Panc1 (cell line): ENCODE measurements around the gene CX3CL1.

Source experiments
- CTCF ChIP-seq: fragments of 450-650 bp; IDR thresholded peaks from 2 replicates; pipeline ENCODE4 v1.5.1; 2017; ENCODE audit warnings: mild to moderate bottlenecking
- POLR2AphosphoS5 ChIP-seq: IDR thresholded peaks from 2 replicates; pipeline ENCODE4 v1.6.1; 2012; ENCODE audit warnings: mild to moderate bottlenecking, low read depth, low read length, moderate library complexity
- REST ChIP-seq, 2 experiments: IDR thresholded peaks; 2 replicates each; pipeline ENCODE4 v1.6.1; 2011 to 2012; ENCODE audit warnings: low read depth in 2 of 2, control low read depth in 1 of 2, low read length in 1 of 2, mild to moderate bottlenecking in 1 of 2, moderate library complexity in 1 of 2; ENCODE audit not compliant: insufficient read depth in 1 of 2

- TF ChIP-seq POLR2AphosphoS5 (no peak), CTCF (no peak), REST (IDR thresholded peaks at IDR 0.05; ENCODE audit: insufficient read depth in 1 of 2, low read depth in 2 of 2, low read length in 1 of 2) (no peak)
These were observed 37.7 kb downstream of the CX3CL1 start for GRCh38 chr16:57409870-57410587.
